Liver (tissue), 9 donors: ENCODE measurements around the gene RGL1. TPM values are rescaled to one million over a fixed set of nuclear protein-coding genes. Genes with fewer than 3 reads are reported as not detected.

ENCODE experiments used
- DNase-seq: peaks from one replicate; pipeline ENCODE4 v3.0.0-alpha.2; 2017; ENCODE audit warnings: low spot score
- H3K27ac ChIP-seq, 2 donors: one replicate each; pipeline ENCODE4 v1.7.0; 2013; ENCODE audit warnings: inconsistent platforms in 2 of 2, low read length in 2 of 2, control low read depth in 1 of 2, low read depth in 1 of 2, mild to moderate bottlenecking in 1 of 2
- H3K27me3 ChIP-seq, 4 donors: one replicate each; pipeline versions ENCODE4 v1.6.1 to v1.7.0; 2013; ENCODE audit warnings: low read length in 3 of 4, inconsistent platforms in 1 of 4, mild to moderate bottlenecking in 1 of 4, moderate library complexity in 1 of 4; ENCODE audit not compliant: control insufficient read depth in 4 of 4, insufficient read depth in 4 of 4
- H3K36me3 ChIP-seq, 4 donors: one replicate each; pipeline versions ENCODE4 v1.6.1 to v1.7.0; 2013; ENCODE audit warnings: low read length in 3 of 4, mild to moderate bottlenecking in 3 of 4, low read depth in 1 of 4, moderate library complexity in 1 of 4; ENCODE audit not compliant: control insufficient read depth in 4 of 4, insufficient read depth in 3 of 4
- H3K4me1 ChIP-seq, 4 donors: one replicate each; pipeline versions ENCODE4 v1.6.1 to v1.7.0; 2013; ENCODE audit warnings: low read length in 3 of 4, mild to moderate bottlenecking in 3 of 4, moderate library complexity in 1 of 4; ENCODE audit not compliant: control insufficient read depth in 4 of 4, insufficient read depth in 4 of 4
- H3K4me3 ChIP-seq, 3 donors: one replicate each; pipeline versions ENCODE4 v1.6.1 to v1.7.0; 2013; ENCODE audit warnings: low read length in 3 of 3, control low read depth in 1 of 3, low read depth in 1 of 3, mild to moderate bottlenecking in 1 of 3
- H3K9ac ChIP-seq, 2 donors: one replicate each; pipeline ENCODE4 v1.7.0; 2013; ENCODE audit warnings: low read length in 2 of 2, mild to moderate bottlenecking in 2 of 2, moderate library complexity in 2 of 2, control low read depth in 1 of 2, low read depth in 1 of 2
- H3K9me3 ChIP-seq, 4 donors: one replicate each; pipeline versions ENCODE4 v1.6.1 to v1.7.0; 2013; ENCODE audit warnings: low read length in 3 of 4; ENCODE audit not compliant: control insufficient read depth in 4 of 4
- ATF3 ChIP-seq: IDR thresholded peaks from 2 replicates; pipeline ENCODE4 v1.6.1; 2016; ENCODE audit warnings: antibody characterized with exemption
- CTCF ChIP-seq: fragments of 150-350 bp; IDR thresholded peaks from 2 replicates; pipeline ENCODE4 v1.5.1; 2017; ENCODE audit warnings: improper control_type of control experiment, low read depth, low read length; ENCODE audit not compliant: missing input control
- EGR1 ChIP-seq, 2 donors: IDR thresholded peaks; 2 replicates each; pipeline ENCODE4 v1.6.1; 2016 to 2018; ENCODE audit warnings: antibody characterized with exemption in 2 of 2, low read depth in 2 of 2
- FOXA1 ChIP-seq: IDR thresholded peaks from 2 replicates; pipeline ENCODE4 v1.6.1; 2016; ENCODE audit warnings: antibody characterized with exemption
- FOXA2 ChIP-seq: IDR thresholded peaks from 2 replicates; pipeline ENCODE4 v1.6.1; 2016; ENCODE audit warnings: antibody characterized with exemption
- GABPA ChIP-seq, 2 donors: IDR thresholded peaks in 1 of 2; conservative IDR thresholded peaks in 1 of 2; 2 replicates each; pipeline ENCODE4 v1.6.1; 2016; ENCODE audit warnings: antibody characterized with exemption in 2 of 2, mild to moderate bottlenecking in 1 of 2, moderate library complexity in 1 of 2
- JUND ChIP-seq, 2 donors: IDR thresholded peaks; 2 replicates each; pipeline ENCODE4 v1.6.1; 2016; ENCODE audit warnings: antibody characterized with exemption in 2 of 2
- MAX ChIP-seq: IDR thresholded peaks from 2 replicates; pipeline ENCODE4 v1.6.1; 2016; ENCODE audit warnings: antibody characterized with exemption
- NR2F2 ChIP-seq: IDR thresholded peaks from 2 replicates; pipeline ENCODE4 v1.6.1; 2016; ENCODE audit warnings: antibody characterized with exemption
- RAD21 ChIP-seq, 2 donors: IDR thresholded peaks; 2 replicates each; pipeline ENCODE4 v1.6.1; 2016; ENCODE audit warnings: antibody characterized with exemption in 2 of 2, mild to moderate bottlenecking in 2 of 2
- REST ChIP-seq: IDR thresholded peaks from 2 replicates; pipeline ENCODE4 v1.6.1; 2016; ENCODE audit warnings: antibody characterized with exemption, mild to moderate bottlenecking
- RXRA ChIP-seq, 2 donors: IDR thresholded peaks; 2 replicates each; pipeline ENCODE4 v1.6.1; 2017 to 2018; ENCODE audit warnings: antibody characterized with exemption in 2 of 2, mild to moderate bottlenecking in 1 of 2
- SP1 ChIP-seq: IDR thresholded peaks from 2 replicates; pipeline ENCODE4 v1.6.1; 2018; ENCODE audit warnings: antibody characterized with exemption, mild to moderate bottlenecking
- TAF1 ChIP-seq: conservative IDR thresholded peaks from 2 replicates; pipeline ENCODE4 v1.6.1; 2016; ENCODE audit warnings: antibody characterized with exemption, mild to moderate bottlenecking
- YY1 ChIP-seq: IDR thresholded peaks from 2 replicates; pipeline ENCODE4 v1.6.1; 2016; ENCODE audit warnings: antibody characterized with exemption, mild to moderate bottlenecking
- ZBTB33 ChIP-seq: IDR thresholded peaks from 2 replicates; pipeline ENCODE4 v1.6.1; 2016; ENCODE audit warnings: antibody characterized with exemption
- polyA plus RNA-seq, 2 donors: library from polyadenylated mRNA; stranded (reverse) in 1 of 2; unstranded in 1 of 2; fragments of 200-250 nt in 1 of 2; fragments of >200 nt in 1 of 2; fragmentation: Nextera tagmentation in 1 of 2; extraction: Ambion mirVana in 1 of 2; gene quantifications; one replicate each; pipeline versions ENCODE4 v1.2.1 to v1.2.3, GENCODE V29; 2013 to 2015
- total RNA-seq, 2 donors: library from RNA; depleted of rRNA; stranded (reverse); fragments of >200 nt; gene quantifications; one replicate each; pipeline ENCODE4 v1.2.3, GENCODE V29; 2014
- donor health status: healthy.
- donor health status: healthy.
- donor health status: healthy.
- donor health status: healthy.
- donor health status: healthy.

Gene RGL1
- total and polyA plus RNA-seq, 4 donors = 3.9 to 15.3 (median 8.9) TPM

- Histone ChIP-seq H3K9ac (no peak overlapping the region), H3K27me3 (no peaks in the 10 kb centered on the region), H3K9me3 (no peaks in the 10 kb centered on the region), H3K4me1 (peaks cover 0 to 3% (median 0%) of the 10 kb centered on the region in 4 donors), H3K4me3 (no peak overlapping the region), H3K27ac (no peak overlapping the region), H3K36me3 (peaks cover 0 to 3% (median 0%) of the 10 kb centered on the region in 4 donors)
- TF ChIP-seq TAF1 (no peak), NR2F2 (no peak), SP1 (no peak), RXRA (IDR thresholded peaks at IDR 0.05) (no peak), FOXA2 (no peak), JUND (IDR thresholded peaks at IDR 0.05) (no peak), ATF3 (no peak), MAX (no peak), FOXA1 (no peak), RAD21 (IDR thresholded peaks at IDR 0.05) (no peak), YY1 (no peak), GABPA (IDR thresholded peaks at IDR 0.05 in 1 of 2, conservative IDR thresholded peaks at IDR 0.05 in 1 of 2) (no peak), EGR1 (IDR thresholded peaks at IDR 0.05; ENCODE audit: low read depth in 2 of 2) (no peak), ZBTB33 (no peak), REST (no peak), CTCF (no peak)
- DNase-seq = no peak
Observed at GRCh38 chr1:183886853-183887252, 81.9 kb downstream of the RGL1 start.
